Panc1 (cell line): Measurements from ENCODE around the gene TRIM25.

Experiments used
- CTCF ChIP-seq: fragments of 450-650 bp; IDR thresholded peaks from 2 replicates; pipeline ENCODE4 v1.5.1; 2017; ENCODE audit warnings: mild to moderate bottlenecking
- SIN3A ChIP-seq: IDR thresholded peaks from 2 replicates; pipeline ENCODE4 v1.6.1; 2012; ENCODE audit warnings: low read depth, mild to moderate bottlenecking, low read length, moderate library complexity, borderline replicate concordance; ENCODE audit not compliant: insufficient read depth
- TCF7L2 ChIP-seq: IDR thresholded peaks from 2 replicates; pipeline ENCODE4 v1.6.1; 2011; ENCODE audit warnings: mild to moderate bottlenecking, low read depth, low read length, inconsistent platforms

- TF ChIP-seq CTCF (no peak), TCF7L2 (no peak), SIN3A (no peak)
These were observed 52.0 kb downstream of the TRIM25 start for GRCh38 chr17:56861899-56862298.
